Liver (tissue), 3 donors: Measurements from ENCODE around the gene ADGRV1.

Experiments used
- EGR1 ChIP-seq, 2 donors: IDR thresholded peaks; 2 replicates each; pipeline ENCODE4 v1.6.1; 2016 to 2018; ENCODE audit warnings: antibody characterized with exemption in 2 of 2, low read depth in 2 of 2
- FOXA1 ChIP-seq: IDR thresholded peaks from 2 replicates; pipeline ENCODE4 v1.6.1; 2016; ENCODE audit warnings: antibody characterized with exemption
- GABPA ChIP-seq, 2 donors: IDR thresholded peaks in 1 of 2; conservative IDR thresholded peaks in 1 of 2; 2 replicates each; pipeline ENCODE4 v1.6.1; 2016; ENCODE audit warnings: antibody characterized with exemption in 2 of 2, mild to moderate bottlenecking in 1 of 2, moderate library complexity in 1 of 2
- HNF4A ChIP-seq, 2 donors: conservative IDR thresholded peaks; 2 replicates each; pipeline ENCODE4 v1.6.1; 2016; ENCODE audit warnings: antibody characterized with exemption in 2 of 2, mild to moderate bottlenecking in 2 of 2
- JUND ChIP-seq, 2 donors: IDR thresholded peaks; 2 replicates each; pipeline ENCODE4 v1.6.1; 2016; ENCODE audit warnings: antibody characterized with exemption in 2 of 2
- MAX ChIP-seq: IDR thresholded peaks from 2 replicates; pipeline ENCODE4 v1.6.1; 2016; ENCODE audit warnings: antibody characterized with exemption
- RAD21 ChIP-seq, 2 donors: IDR thresholded peaks; 2 replicates each; pipeline ENCODE4 v1.6.1; 2016; ENCODE audit warnings: antibody characterized with exemption in 2 of 2, mild to moderate bottlenecking in 2 of 2
- REST ChIP-seq: IDR thresholded peaks from 2 replicates; pipeline ENCODE4 v1.6.1; 2016; ENCODE audit warnings: antibody characterized with exemption, mild to moderate bottlenecking
- RXRA ChIP-seq, 2 donors: IDR thresholded peaks; 2 replicates each; pipeline ENCODE4 v1.6.1; 2017 to 2018; ENCODE audit warnings: antibody characterized with exemption in 2 of 2, mild to moderate bottlenecking in 1 of 2
- TAF1 ChIP-seq: conservative IDR thresholded peaks from 2 replicates; pipeline ENCODE4 v1.6.1; 2016; ENCODE audit warnings: antibody characterized with exemption, mild to moderate bottlenecking
- YY1 ChIP-seq: IDR thresholded peaks from 2 replicates; pipeline ENCODE4 v1.6.1; 2016; ENCODE audit warnings: antibody characterized with exemption, mild to moderate bottlenecking
- TF ChIP-seq, protein P1 (sequence below): fragments of 150-350 bp; IDR thresholded peaks from 2 replicates; pipeline ENCODE4 v1.5.1; 2017; ENCODE audit warnings: improper control_type of control experiment, low read depth, low read length; ENCODE audit not compliant: missing input control
- TF ChIP-seq, protein P2 (sequence below): IDR thresholded peaks from 2 replicates; pipeline ENCODE4 v1.6.1; 2016; ENCODE audit warnings: antibody characterized with exemption
- donor health status: healthy.
- donor health status: healthy.

DNA sequence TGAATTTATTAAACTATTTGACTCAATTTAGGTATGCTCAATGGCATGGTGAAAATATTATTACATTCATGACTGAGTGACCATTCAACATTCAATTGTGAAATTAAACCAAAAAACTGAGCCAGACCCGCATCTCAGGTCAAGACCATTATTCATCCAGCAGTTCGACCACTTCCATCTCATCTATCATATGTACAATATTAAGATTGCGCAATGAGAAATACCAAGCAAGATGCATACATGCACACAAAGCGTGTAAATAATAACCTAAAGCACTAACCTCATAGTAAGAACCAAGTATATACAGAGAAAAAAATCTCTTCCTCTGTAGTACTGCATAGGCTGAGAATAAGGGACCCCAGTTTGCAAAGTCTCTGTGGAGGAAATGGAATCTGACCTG is 310.2 kb downstream of the ADGRV1 start:
- TF ChIP-seq, protein P1, sequence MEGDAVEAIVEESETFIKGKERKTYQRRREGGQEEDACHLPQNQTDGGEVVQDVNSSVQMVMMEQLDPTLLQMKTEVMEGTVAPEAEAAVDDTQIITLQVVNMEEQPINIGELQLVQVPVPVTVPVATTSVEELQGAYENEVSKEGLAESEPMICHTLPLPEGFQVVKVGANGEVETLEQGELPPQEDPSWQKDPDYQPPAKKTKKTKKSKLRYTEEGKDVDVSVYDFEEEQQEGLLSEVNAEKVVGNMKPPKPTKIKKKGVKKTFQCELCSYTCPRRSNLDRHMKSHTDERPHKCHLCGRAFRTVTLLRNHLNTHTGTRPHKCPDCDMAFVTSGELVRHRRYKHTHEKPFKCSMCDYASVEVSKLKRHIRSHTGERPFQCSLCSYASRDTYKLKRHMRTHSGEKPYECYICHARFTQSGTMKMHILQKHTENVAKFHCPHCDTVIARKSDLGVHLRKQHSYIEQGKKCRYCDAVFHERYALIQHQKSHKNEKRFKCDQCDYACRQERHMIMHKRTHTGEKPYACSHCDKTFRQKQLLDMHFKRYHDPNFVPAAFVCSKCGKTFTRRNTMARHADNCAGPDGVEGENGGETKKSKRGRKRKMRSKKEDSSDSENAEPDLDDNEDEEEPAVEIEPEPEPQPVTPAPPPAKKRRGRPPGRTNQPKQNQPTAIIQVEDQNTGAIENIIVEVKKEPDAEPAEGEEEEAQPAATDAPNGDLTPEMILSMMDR = no peak
- TF ChIP-seq YY1 (no peak), RXRA (IDR thresholded peaks at IDR 0.05) (no peak), RAD21 (IDR thresholded peaks at IDR 0.05) (no peak), MAX (no peak), GABPA (IDR thresholded peaks at IDR 0.05 in 1 of 2, conservative IDR thresholded peaks at IDR 0.05 in 1 of 2) (no peak), JUND (IDR thresholded peaks at IDR 0.05) (no peak), HNF4A (conservative IDR thresholded peaks at IDR 0.05) (no peak), EGR1 (IDR thresholded peaks at IDR 0.05; ENCODE audit: low read depth in 2 of 2) (no peak), TAF1 (no peak), REST (no peak), FOXA1 (no peak)
- TF ChIP-seq, protein P2, sequence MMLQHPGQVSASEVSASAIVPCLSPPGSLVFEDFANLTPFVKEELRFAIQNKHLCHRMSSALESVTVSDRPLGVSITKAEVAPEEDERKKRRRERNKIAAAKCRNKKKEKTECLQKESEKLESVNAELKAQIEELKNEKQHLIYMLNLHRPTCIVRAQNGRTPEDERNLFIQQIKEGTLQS = no peak
